ENCODE data around the gene GPR156.

GPR156 gene

DNA sequence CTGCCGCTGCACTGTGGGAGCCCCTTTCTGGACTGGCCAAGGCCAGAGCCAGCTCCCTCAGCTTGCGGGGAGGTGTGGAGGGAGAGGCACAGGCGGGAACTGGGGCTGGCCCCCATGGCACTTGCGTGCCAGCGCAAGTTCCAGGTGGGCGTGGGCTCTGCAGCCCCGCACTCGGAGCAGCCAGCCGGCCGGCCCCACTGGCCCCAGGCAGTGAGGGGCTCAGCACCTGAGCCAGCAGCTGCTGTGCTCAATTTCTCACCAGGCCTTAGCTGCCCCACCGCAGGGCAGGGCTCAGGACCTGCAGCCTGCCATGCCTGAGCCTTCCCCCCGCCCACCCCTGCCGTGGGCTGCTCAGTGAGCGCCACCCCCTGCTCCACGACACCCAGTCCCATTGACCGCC, 4.6 kb upstream of the GPR156 start:
- Mint-ChIP-seq H3K4me1 (ENCODE audit: low read depth) (no peaks in the 10 kb centered on the region), H3K9me3 (peaks cover 20% of the 10 kb centered on the region), H3K4me3 (no peak overlapping the region), H3K27me3 (peaks cover 57% of the 10 kb centered on the region), H3K36me3 (ENCODE audit: low read depth) (no peaks in the 10 kb centered on the region), H3K27ac (no peak overlapping the region)
- DNase-seq, result no peak

DNA sequence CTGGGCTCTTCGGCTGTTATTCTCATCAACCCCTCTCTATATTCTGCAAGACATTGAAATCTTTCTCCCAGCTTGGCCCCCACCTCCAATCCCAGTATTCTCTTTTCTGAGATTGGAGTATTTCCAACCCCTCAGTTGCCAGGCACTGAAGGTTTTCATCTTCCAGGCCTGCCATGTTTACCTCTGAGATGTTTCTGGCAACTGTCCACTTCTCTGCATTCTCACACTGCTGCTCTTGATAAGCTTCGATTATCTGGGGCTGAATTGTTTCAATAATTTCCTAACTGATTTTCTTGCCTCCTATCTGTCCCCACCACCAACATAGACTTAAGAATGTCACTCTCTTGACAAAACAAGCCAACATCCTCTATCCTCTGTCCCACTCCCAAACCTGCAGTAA, 1.4 kb upstream of the GPR156 start:
- H3K27me3 Mint-ChIP-seq, result peaks cover 70% of the 10 kb centered on the region
- no peaks in the 10 kb centered on the region for H3K9me3 Mint-ChIP-seq
- no peaks in the 10 kb centered on the region for H3K36me3 Mint-ChIP-seq (ENCODE audit: low read depth)
- no peak overlapping the region for H3K27ac Mint-ChIP-seq
- no peak for DNase-seq
- H3K4me3 Mint-ChIP-seq, result no peak overlapping the region
- no peaks in the 10 kb centered on the region for H3K4me1 Mint-ChIP-seq (ENCODE audit: low read depth)

- DNase-seq, result no peak
Measured at GRCh38 chr3:120285508-120285841, 453 bp upstream of the GPR156 start.

GRCh38 chr3:120281261-120281660, 3.8 kb downstream of the GPR156 start:
- Mint-ChIP-seq H3K9me3 (no peaks in the 10 kb centered on the region), H3K4me3 (no peak overlapping the region), H3K27ac (no peak overlapping the region), H3K4me1 (ENCODE audit: low read depth) (no peaks in the 10 kb centered on the region), H3K36me3 (ENCODE audit: low read depth) (no peaks in the 10 kb centered on the region), H3K27me3 (peaks cover 63% of the 10 kb centered on the region)
- no peak for DNase-seq

More at GRCh38 chr3:120285508-120285841, 453 bp upstream of the GPR156 start:
- H3K4me3 Mint-ChIP-seq, result no peak overlapping the region
- H3K4me1 Mint-ChIP-seq (ENCODE audit: low read depth), result no peaks in the 10 kb centered on the region
- no peaks in the 10 kb centered on the region for H3K9me3 Mint-ChIP-seq
- peaks cover 74% of the 10 kb centered on the region for H3K27me3 Mint-ChIP-seq
- H3K36me3 Mint-ChIP-seq (ENCODE audit: low read depth), result no peaks in the 10 kb centered on the region
- no peak overlapping the region for H3K27ac Mint-ChIP-seq

- Mint-ChIP-seq H3K9me3 (no peaks in the 10 kb centered on the region), H3K4me3 (no peak overlapping the region), H3K4me1 (ENCODE audit: low read depth) (no peaks in the 10 kb centered on the region), H3K27ac (no peak overlapping the region), H3K36me3 (ENCODE audit: low read depth) (no peaks in the 10 kb centered on the region), H3K27me3 (peaks cover 58% of the 10 kb centered on the region)
- no peak for DNase-seq
Measured at GRCh38 chr3:120280566-120280965, 4.5 kb downstream of the GPR156 start.

GRCh38 chr3:120280026-120280425, 5.0 kb downstream of the GPR156 start:
- Mint-ChIP-seq H3K27ac (no peak overlapping the region), H3K4me1 (ENCODE audit: low read depth) (no peaks in the 10 kb centered on the region), H3K36me3 (ENCODE audit: low read depth) (no peaks in the 10 kb centered on the region), H3K9me3 (no peaks in the 10 kb centered on the region), H3K4me3 (no peak overlapping the region), H3K27me3 (peaks cover 56% of the 10 kb centered on the region)
- DNase-seq, result no peak

GRCh38 chr3:120276767-120277166, 8.3 kb downstream of the GPR156 start:
- Mint-ChIP-seq H3K4me1 (ENCODE audit: low read depth) (no peaks in the 10 kb centered on the region), H3K4me3 (no peak overlapping the region), H3K9me3 (no peaks in the 10 kb centered on the region), H3K27me3 (peaks cover 30% of the 10 kb centered on the region), H3K27ac (no peak overlapping the region), H3K36me3 (ENCODE audit: low read depth) (no peaks in the 10 kb centered on the region)
- no peak for DNase-seq

DNA sequence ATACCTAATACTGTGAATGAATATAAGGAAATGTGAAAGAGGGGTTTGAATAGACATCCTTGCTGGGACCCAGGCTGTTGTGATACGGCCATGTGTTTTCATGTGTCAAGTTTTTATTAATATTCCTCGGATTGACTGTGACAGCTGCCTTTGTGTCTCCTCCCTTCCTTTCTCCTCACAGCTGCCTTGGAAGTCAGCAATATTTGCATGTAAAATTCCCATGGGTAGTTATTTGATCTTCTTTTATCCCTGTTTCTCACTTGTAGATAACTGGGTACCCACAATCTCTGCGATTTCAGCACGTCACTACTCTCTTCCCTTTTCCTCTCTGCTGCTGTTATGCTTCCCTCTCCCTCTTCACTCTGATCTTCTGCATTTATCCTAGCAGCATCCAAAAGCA, 9.4 kb downstream of the GPR156 start:
- no peak overlapping the region for H3K4me3 Mint-ChIP-seq
- no peaks in the 10 kb centered on the region for H3K36me3 Mint-ChIP-seq (ENCODE audit: low read depth)
- H3K4me1 Mint-ChIP-seq (ENCODE audit: low read depth), result no peaks in the 10 kb centered on the region
- peaks cover 22% of the 10 kb centered on the region for H3K27me3 Mint-ChIP-seq
- H3K9me3 Mint-ChIP-seq, result no peaks in the 10 kb centered on the region
- H3K27ac Mint-ChIP-seq, result no peak overlapping the region
- DNase-seq, result no peak

GRCh38 chr3:120274739-120275167, 10.3 kb downstream of the GPR156 start:
- no peaks in the 10 kb centered on the region for H3K36me3 Mint-ChIP-seq (ENCODE audit: low read depth)
- H3K9me3 Mint-ChIP-seq, result no peaks in the 10 kb centered on the region
- H3K27ac Mint-ChIP-seq, result no peak overlapping the region
- no peak overlapping the region for H3K4me3 Mint-ChIP-seq
- no peak for DNase-seq
- H3K4me1 Mint-ChIP-seq (ENCODE audit: low read depth), result no peaks in the 10 kb centered on the region
- peaks cover 19% of the 10 kb centered on the region for H3K27me3 Mint-ChIP-seq

DNA sequence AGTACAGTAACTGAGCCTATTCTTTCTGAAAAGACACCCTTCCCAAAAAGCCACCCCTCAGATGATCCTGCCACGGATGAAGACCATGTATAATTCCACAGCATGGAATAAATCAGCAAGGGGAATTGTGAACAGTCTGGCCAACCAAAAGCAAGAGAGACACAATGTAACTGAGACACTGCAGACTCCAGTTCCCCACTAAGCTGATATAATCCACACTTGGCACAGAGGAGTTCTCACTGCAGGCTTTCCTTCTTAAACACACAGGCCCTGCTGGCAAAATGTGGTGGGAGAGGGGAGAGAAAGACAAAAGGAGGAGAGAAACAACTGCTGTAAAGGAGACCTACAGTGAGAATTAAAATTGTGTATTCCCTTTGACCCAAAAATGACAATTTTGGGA, 12.7 kb downstream of the GPR156 start:
- Mint-ChIP-seq H3K9me3 (no peaks in the 10 kb centered on the region), H3K36me3 (ENCODE audit: low read depth) (no peaks in the 10 kb centered on the region), H3K4me3 (no peak overlapping the region), H3K4me1 (ENCODE audit: low read depth) (no peaks in the 10 kb centered on the region), H3K27ac (no peak overlapping the region), H3K27me3 (peaks cover 7% of the 10 kb centered on the region)
- DNase-seq, result no peak

DNA sequence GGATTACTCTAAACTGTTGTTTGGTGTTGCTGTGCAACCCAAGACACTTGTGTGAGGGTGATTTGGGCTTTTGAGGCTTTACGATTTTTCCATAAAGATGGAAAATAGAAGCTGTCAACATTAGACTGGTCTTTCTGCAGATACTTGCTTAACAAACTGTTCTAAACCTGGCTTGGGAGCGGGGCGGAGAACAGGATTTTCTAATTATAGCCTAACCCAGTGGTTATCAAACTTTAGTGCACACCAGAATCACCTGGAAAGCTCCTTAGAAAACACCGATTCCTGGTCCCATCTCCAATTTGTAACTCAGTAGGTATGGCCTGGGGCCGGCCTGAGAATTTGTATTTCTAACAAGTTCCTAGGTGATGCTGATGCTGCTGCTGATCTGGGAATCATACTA, 19.0 kb downstream of the GPR156 start:
- no peak overlapping the region for H3K4me3 Mint-ChIP-seq
- H3K4me1 Mint-ChIP-seq (ENCODE audit: low read depth), result no peaks in the 10 kb centered on the region
- no peak for DNase-seq
- H3K9me3 Mint-ChIP-seq, result no peaks in the 10 kb centered on the region
- peaks cover 20% of the 10 kb centered on the region for H3K27me3 Mint-ChIP-seq
- H3K36me3 Mint-ChIP-seq (ENCODE audit: low read depth), result no peaks in the 10 kb centered on the region
- no peak overlapping the region for H3K27ac Mint-ChIP-seq

GRCh38 chr3:120264963-120265362, 20.1 kb downstream of the GPR156 start:
- no peaks in the 10 kb centered on the region for H3K4me1 Mint-ChIP-seq (ENCODE audit: low read depth)
- H3K9me3 Mint-ChIP-seq, result no peaks in the 10 kb centered on the region
- H3K27ac Mint-ChIP-seq, result no peak overlapping the region
- peaks cover 20% of the 10 kb centered on the region for H3K27me3 Mint-ChIP-seq
- DNase-seq, result no peak
- no peaks in the 10 kb centered on the region for H3K36me3 Mint-ChIP-seq (ENCODE audit: low read depth)
- H3K4me3 Mint-ChIP-seq, result no peak overlapping the region

DNA sequence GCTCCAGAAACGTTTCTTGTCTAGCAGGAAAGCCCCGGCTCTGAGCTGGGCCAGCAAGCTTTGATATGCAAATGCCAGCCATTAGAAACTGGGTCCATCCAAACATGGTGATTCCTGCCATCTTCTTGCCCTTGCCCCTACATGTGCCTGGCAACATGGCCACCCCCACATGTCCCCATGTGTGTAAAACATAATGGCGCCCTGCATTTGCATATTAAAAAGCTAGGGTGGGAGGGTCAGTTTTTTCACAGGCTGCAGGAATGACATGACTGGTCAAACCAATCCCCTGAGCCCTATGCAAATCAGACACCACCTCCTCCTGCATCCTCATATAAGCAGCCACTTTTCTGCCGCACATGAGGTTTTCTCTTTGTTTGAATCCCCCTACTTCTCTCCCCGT, 21.2 kb downstream of the GPR156 start:
- Mint-ChIP-seq H3K36me3 (ENCODE audit: low read depth) (no peaks in the 10 kb centered on the region), H3K27me3 (peaks cover 20% of the 10 kb centered on the region), H3K4me1 (ENCODE audit: low read depth) (no peaks in the 10 kb centered on the region), H3K9me3 (no peaks in the 10 kb centered on the region), H3K27ac (no peak overlapping the region), H3K4me3 (no peak overlapping the region)
- no peak for DNase-seq

DNA sequence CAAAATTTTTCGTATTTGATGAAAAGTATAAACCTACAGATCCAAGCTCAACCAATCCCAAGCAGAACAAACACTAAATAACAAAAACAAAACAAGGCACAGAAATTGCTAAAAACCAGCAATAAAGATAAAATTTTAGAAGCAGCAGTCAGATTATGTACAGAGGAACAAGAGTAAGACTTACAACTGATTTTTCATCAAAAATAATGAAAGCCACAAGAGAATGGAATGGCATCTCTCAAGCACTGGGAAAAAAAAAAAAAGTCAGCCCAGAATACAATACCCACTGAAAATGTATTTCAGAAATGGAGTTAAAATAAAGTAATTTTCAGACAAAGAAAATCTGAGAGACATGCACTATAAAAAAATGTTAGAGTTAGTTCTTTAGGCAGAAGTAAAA, 27.0 kb downstream of the GPR156 start:
- DNase-seq, result no peak
- Mint-ChIP-seq H3K36me3 (ENCODE audit: low read depth) (no peaks in the 10 kb centered on the region), H3K9me3 (peaks cover 19% of the 10 kb centered on the region), H3K27ac (no peak overlapping the region), H3K4me3 (no peak overlapping the region), H3K4me1 (ENCODE audit: low read depth) (no peaks in the 10 kb centered on the region), H3K27me3 (peaks cover 23% of the 10 kb centered on the region)

GRCh38 chr3:120245386-120245785, 39.6 kb downstream of the GPR156 start:
- Mint-ChIP-seq H3K27me3 (peaks cover 29% of the 10 kb centered on the region), H3K9me3 (no peaks in the 10 kb centered on the region), H3K4me1 (ENCODE audit: low read depth) (no peaks in the 10 kb centered on the region), H3K27ac (no peak overlapping the region), H3K36me3 (ENCODE audit: low read depth) (no peaks in the 10 kb centered on the region), H3K4me3 (no peak overlapping the region)
- no peak for DNase-seq

DNA sequence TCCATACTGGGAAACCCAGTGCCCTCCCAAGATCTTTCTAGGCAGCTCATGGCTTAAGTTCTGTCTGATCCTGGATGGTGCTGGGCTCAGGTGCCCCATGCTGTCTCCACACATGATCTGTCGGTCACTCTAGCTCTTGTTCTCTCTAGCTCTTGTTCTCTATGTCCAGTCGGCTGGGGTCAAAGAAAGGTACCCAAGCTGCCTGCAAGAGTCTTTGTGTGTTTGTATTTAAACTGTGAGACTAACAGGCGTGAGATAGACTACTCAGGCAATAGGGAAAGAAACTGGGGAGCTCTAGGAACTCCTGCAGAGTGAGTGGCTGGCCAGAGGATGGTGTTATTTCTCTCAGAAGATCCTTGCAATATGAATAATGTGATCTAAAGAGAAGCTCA, 40.2 kb downstream of the GPR156 start:
- peaks cover 30% of the 10 kb centered on the region for H3K27me3 Mint-ChIP-seq
- no peaks in the 10 kb centered on the region for H3K36me3 Mint-ChIP-seq (ENCODE audit: low read depth)

More for the DNA sequence above, 40.2 kb downstream of the GPR156 start:
- Mint-ChIP-seq H3K9me3 (no peaks in the 10 kb centered on the region), H3K27ac (no peak overlapping the region), H3K4me1 (ENCODE audit: low read depth) (no peaks in the 10 kb centered on the region), H3K4me3 (no peak overlapping the region)
- DNase-seq, result no peak
